Stimulated activated CD4-positive, alpha-beta T cell treated with anti-CD3 and anti-CD28 coated beads, Interleukin-12 subunit alpha, Interleukin-12 subunit beta, amount 100 ng/mL, for 24 hours (primary cell): ENCODE data around the gene EXOC7.
"Not testable (repeated sequence)": the region's sequence is repeated elsewhere in the genome, so short reads cannot be mapped to it uniquely, and the experiment has no call there.

ENCODE experiments used
- DNase-seq, 2 experiments: peaks; one replicate each; pipeline ENCODE4 v3.0.0-alpha.2; 2020; ENCODE audit warnings: low read depth in 2 of 2

The EXOC7 gene

DNA sequence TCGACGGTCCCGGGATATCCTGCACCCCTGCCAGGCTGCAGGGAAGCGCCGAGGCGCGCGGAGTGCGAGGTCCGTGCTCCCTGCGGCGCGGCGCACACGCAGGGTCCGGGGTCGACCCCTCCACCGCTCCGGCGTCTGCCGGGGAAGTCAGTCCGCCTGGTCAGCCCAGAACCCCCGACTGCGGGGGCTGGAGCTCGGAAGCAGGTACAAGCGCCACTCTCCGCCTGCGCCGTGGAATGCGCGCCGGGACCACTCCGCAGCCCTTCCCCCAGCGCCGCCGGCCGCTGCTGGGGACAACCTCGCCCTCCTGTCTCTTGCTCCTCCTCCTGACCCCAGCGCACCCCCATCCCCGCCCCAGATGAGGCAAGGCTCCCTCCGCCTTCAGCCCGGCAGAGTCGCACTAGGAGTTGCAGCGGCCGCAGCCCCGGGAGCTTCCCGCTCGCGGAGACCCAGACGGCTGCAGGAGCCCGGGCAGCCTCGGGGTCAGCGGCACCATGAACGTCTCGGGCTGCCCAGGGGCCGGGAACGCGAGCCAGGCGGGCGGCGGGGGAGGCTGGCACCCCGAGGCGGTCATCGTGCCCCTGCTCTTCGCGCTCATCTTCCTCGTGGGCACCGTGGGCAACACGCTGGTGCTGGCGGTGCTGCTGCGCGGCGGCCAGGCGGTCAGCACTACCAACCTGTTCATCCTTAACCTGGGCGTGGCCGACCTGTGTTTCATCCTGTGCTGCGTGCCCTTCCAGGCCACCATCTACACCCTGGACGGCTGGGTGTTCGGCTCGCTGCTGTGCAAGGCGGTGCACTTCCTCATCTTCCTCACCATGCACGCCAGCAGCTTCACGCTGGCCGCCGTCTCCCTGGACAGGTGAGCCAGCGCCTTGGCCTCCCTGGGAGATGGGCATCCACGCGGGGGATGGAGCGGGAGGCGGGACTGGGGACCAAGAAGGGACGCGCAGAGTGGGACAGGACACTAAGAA, 28.9 kb downstream of the EXOC7 start, which contains the start of gene GALR2:
Gene GALR2 (plus strand): TSS at position 392 of the 974 bp plus-strand sequence. CDS start 103 bp downstream, at position 495.
- DNase-seq, result no peak

DNA sequence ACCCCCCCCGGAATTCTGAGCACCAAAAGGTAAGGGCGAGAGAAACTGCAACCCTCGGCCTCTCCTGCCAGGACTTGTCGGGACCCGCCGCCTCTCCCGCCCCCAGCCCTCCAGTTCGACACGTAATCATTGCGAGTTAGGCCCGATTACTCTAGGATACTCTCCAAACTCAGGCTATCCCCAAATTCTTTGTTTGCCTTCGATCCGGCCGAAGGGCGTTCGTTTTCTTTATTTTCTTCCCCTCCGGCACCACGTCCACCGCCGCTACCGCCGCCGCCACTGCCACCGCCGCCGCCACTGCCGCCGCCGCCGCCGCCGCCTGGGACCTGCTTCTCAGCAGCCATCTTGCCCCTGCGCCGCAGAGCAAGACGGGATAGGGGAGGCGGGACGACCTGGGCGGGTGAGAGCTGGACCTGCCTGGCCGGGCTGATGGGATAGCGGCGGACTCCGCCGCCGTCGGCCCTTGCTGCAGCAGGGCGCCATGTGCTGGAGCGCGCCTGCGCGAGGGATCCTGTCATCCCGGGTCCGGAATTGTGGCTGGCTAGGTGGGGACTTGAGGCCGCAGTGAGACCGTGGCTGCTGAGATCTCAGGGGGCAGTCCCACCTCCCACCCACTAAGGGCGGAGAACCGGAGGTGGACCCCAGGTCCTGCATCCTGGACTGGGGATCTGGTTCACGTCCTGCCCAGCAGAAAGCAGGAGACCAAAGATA, 31.3 kb downstream of the EXOC7 start, which contains the start of gene SRP68:
Gene SRP68 (minus strand): TSS at position 370 of the 711 bp plus-strand sequence. CDS start 26 bp downstream, at position 344.
- peak; percentile 65 to 80 for DNase-seq

DNA sequence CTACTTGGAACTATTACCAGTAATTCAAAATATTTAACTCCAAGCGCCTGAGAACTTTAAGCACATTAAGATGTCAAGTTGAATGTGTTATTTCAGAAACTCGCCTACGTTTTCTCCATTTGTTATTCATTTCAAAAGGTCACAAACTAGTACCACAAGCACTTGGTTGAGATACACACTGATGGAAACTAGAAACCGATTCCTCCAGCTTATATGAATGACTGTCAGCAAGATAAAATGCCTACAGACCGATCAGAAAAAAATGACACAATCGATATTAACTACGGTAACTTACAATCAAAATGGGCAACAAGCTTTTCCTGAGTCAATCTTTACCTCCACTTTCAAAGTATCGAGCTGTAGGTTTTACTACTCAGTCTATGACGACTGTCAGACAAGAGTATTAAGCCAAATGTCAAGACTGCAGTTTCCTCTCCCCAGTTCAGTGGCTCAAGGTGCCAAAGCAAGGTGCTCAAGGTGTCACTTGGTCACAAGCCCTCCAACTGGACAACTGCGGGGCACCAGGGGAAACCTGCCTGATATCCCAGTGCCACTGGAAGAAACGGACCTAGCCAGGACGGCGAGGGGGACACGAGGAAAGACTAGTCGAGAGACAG, 31.9 kb downstream of the EXOC7 start:
- no peak for DNase-seq

DNA sequence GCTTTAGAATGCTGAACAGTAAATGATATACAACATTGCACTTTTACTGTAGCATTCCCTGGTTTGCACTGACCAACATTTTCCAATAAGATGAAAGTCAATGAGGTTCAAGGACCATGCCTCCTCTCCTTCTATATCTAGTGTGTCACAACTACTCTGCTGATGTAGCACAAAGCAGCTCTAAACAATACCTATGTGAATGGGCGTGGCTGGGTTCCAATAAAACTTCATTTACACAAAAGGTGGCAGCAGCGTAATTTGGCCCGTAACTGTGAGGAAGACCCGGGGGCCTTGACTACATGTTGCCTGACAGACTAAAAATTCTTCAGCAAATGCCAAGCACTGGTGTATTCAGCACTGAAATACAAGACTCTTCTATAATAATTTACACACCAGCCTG, 37.8 kb downstream of the EXOC7 start:
- DNase-seq, result no peak

- DNase-seq, result peak; percentile 44 to 55
These were observed 39.6 kb downstream of the EXOC7 start for GRCh38 chr17:76063875-76064546.

DNA sequence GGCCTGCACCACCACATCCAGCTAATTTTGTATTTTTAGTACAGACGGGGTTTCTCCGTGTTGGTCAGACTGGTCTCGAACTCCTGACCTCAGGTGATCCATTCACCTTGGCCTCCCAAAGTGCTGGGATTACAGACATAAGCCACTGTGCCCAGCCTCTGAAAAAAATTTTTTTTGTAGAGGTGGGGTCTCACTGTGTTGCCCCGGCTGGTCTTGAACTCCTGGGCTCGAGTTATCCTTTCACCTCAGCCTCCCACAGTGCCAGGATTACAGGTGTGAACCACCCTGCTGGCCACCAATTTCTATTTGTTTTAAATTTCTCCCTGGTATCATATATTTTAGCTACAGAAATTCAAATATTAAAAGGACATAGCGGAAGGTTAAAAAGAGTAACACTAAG, 45.3 kb downstream of the EXOC7 start:
- DNase-seq, result not testable (repeated sequence)

- DNase-seq, result no peak
These were observed 46.7 kb downstream of the EXOC7 start for GRCh38 chr17:76056882-76057281.

DNA sequence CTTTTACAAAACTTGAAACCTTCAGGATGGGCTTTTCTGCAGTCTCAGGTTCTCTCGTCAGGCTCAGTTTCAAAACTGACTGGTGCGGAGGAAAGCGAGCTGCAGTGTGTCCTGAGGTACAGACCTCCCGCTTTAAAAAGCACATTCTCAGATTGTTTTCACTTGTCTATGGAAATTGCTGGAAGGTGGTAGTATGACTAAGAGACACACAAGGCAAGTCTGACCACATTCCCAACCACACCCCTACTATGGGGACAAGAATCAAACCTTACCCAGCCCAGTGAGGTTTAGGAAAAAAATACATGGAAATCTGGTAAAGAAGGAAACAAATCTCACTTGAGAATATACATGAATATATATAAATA, 49.5 kb downstream of the EXOC7 start:
- DNase-seq, result no peak

GRCh38 chr17:76053246-76054111, 50.1 kb downstream of the EXOC7 start:
- DNase-seq, result no peak

GRCh38 chr17:76051561-76051960, 52.0 kb downstream of the EXOC7 start:
- DNase-seq, result no peak

DNA sequence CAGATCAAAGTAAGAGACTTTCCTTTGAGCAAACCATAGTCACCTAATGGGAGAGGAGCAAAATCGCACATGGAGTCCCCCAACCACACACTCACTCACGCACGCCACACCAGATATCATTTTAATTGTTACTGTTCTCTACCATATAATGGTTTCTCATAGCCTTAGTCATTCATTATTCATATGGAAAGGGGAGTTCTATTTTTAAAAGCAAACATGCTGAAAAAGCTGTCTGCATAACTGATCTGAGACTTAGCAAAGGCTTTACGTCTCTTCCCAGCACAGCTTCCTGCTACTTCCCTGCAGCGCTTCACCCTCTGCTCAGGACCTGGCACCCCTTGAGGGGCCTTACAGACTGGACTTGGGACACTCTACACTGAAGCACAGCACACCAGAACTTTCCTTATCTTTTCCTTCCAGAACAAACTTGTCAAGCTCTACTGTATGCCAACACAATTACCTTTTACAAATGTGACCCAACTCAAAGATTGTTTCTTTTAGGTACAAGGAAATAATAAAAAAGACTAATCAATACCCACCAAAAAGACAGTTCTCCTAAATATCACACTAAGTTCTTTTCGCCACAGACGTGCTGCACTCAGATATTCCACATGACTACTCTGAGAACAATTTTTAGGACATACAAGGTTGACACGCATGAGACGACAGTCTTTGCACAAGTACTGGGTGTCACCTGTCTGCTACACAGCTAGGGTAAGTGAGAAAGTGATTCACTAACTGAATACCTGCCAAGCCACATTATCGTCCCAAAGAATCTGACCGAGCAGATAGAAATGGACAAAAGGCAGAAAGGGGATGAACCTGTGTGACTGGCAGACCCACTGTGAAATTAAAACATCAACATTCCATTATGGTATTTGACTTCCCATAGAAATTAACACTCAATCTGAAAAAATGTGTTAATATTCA, 52.8 kb downstream of the EXOC7 start:
- DNase-seq, result no peak

- DNase-seq, result no peak
These were observed 53.6 kb downstream of the EXOC7 start for GRCh38 chr17:76049836-76050537.

DNA sequence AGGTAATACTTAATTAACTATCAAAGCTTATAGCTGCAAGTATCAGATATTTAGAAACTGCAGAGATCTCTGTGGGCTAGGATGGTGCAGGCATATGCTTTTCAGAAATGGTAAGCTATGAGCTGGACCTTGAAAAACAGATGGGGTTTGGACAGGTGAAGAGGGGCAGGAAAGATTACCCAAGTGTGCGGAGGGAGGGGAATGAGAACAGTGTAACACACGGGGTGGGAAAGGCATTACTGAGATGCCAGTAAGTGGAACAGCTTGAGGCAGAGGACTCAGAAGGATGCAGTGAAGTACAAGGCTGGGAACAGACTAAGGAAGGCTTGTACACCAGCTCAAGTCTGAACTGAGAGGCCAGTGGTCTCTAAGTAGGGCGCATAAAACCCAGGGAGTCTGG, 54.3 kb downstream of the EXOC7 start:
- DNase-seq, result no peak

DNA sequence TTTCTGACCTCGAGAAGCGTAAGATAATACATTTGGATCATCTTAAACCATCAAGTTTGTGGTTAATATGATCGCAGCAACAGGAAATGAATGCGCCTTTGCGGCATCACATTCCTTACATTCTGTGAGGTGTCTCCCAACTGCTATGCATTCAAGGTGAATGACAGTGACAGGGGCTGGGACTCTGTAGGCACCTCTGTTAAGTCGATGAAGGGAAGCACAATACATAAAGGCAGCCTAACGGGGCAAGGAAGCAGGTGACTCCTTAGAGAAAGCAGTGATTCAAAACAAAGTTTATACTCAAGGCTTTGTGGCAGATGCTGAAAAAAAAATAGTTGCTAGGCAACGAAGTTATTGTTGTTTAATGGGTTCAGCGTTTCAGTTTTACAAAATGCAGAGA, 54.9 kb downstream of the EXOC7 start:
- DNase-seq, result no peak

- no peak for DNase-seq
These were observed 55.5 kb downstream of the EXOC7 start for GRCh38 chr17:76048025-76048605.

GRCh38 chr17:76046064-76046463, 57.5 kb downstream of the EXOC7 start:
- no peak for DNase-seq

DNA sequence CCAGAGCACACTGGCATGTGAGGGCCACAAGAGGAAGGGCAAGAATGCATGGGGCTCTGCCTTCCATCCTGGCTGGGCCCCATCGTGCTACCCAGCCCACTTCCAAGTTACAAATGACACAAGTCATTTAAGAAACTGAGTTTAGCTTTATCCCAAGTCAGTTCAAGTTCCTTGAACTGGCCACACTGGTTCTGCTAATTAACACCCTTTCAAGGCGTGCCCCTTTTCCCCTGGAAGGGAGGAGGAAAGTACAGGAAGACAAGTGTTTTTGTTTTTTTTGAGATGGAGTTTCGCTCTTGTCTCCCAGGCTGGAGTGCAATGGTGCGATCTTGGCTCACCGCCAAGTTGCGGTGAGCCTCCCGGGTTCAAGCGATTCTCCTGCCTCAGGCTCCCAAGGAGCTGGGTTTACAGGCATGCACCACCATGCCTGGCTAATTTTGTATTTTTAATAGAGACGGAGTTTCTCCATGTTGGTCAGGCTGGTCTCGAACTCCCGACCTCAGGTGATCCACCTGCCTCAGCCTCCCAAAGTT, 59.0 kb downstream of the EXOC7 start:
- not testable (repeated sequence) for DNase-seq

GRCh38 chr17:76042868-76043267, 60.7 kb downstream of the EXOC7 start:
- DNase-seq, result not testable (repeated sequence)
